CD4-positive, CD25-positive, alpha-beta regulatory T cell (primary cell): ENCODE measurements around the gene TMEM117. TPM values are rescaled to one million over a fixed set of nuclear protein-coding genes. Genes with fewer than 3 reads are reported as not detected.

Source experiments
- ATAC-seq, 2 donors: fragments of 150-1000 bp; cut with Tn5 transposase; one replicate each; pipeline ENCODE4 v1.10.0; 2021; ENCODE audit warnings: low read depth in 2 of 2, moderate number of reproducible peaks in 2 of 2, moderate library complexity in 1 of 2
- DNase-seq, 3 donors: peaks; one replicate each; pipeline versions ENCODE4 v3.0.0 to v3.0.0-alpha.2; 2012 to 2022; ENCODE audit warnings: mixed read lengths in 1 of 3
- H3K27ac ChIP-seq: one replicate; pipeline ENCODE4 v1.7.0; 2013; ENCODE audit warnings: mild to moderate bottlenecking, low read length; ENCODE audit not compliant: insufficient read depth, poor library complexity, severe bottlenecking
- H3K27me3 ChIP-seq: one replicate; pipeline ENCODE4 v1.7.0; 2013; ENCODE audit warnings: low read length; ENCODE audit not compliant: control insufficient read depth, insufficient read depth
- H3K36me3 ChIP-seq: one replicate; pipeline ENCODE4 v1.7.0; 2013; ENCODE audit warnings: mild to moderate bottlenecking, low read length, moderate library complexity; ENCODE audit not compliant: control insufficient read depth, insufficient read depth
- H3K4me1 ChIP-seq: 2 replicates; pipeline ENCODE4 v1.7.0; 2013; ENCODE audit warnings: mild to moderate bottlenecking, low read length; ENCODE audit not compliant: insufficient read depth, control insufficient read depth, poor library complexity, severe bottlenecking
- H3K4me3 ChIP-seq: one replicate; pipeline ENCODE4 v1.7.0; 2013; ENCODE audit warnings: low read depth, mild to moderate bottlenecking, low read length, moderate library complexity
- H3K9me3 ChIP-seq, 2 experiments: 1 replicate in 1 of 2; 2 replicates in 1 of 2; pipeline ENCODE4 v1.7.0; 2013; ENCODE audit warnings: low read length in 2 of 2, mild to moderate bottlenecking in 1 of 2, moderate library complexity in 1 of 2; ENCODE audit not compliant: control insufficient read depth in 2 of 2
- H3K27ac Mint-ChIP-seq, 3 donors: one replicate each; pipeline ENCODE4 v1.8.0; 2020 to 2022; ENCODE audit warnings: mild to moderate bottlenecking in 3 of 3, mixed read lengths in 3 of 3, moderate library complexity in 2 of 3
- H3K27me3 Mint-ChIP-seq: one replicate; pipeline ENCODE4 v1.8.0; 2022; ENCODE audit warnings: mild to moderate bottlenecking, mixed read lengths
- H3K36me3 Mint-ChIP-seq: one replicate; pipeline ENCODE4 v1.8.0; 2020; ENCODE audit warnings: mixed read lengths
- H3K4me1 Mint-ChIP-seq, 4 donors: one replicate each; pipeline ENCODE4 v1.8.0; 2020 to 2022; ENCODE audit warnings: mixed read lengths in 4 of 4, mild to moderate bottlenecking in 1 of 4
- H3K4me3 Mint-ChIP-seq, 4 donors: one replicate each; pipeline ENCODE4 v1.8.0; 2020 to 2022; ENCODE audit warnings: mild to moderate bottlenecking in 4 of 4, mixed read lengths in 4 of 4, moderate library complexity in 3 of 4
- H3K9me3 Mint-ChIP-seq, 7 donors: one replicate each; pipeline ENCODE4 v1.8.0; 2020 to 2022; ENCODE audit warnings: mixed read lengths in 7 of 7, mild to moderate bottlenecking in 3 of 7, moderate library complexity in 2 of 7
- polyA plus RNA-seq, 4 donors: library from polyadenylated mRNA; unstranded; fragments of 300-500 nt; fragmentation: Illumina TruSeq; gene quantifications; one replicate each; pipeline ENCODE4 v1.2.3, GENCODE V29; 2021
- total RNA-seq: library from RNA; stranded (reverse); gene quantifications from one replicate; pipeline ENCODE4 v1.2.3, GENCODE V29; 2022

Gene TMEM117
- total and polyA plus RNA-seq, 5 donors from 2014 or later: 2.4 to 4.7 (median 3.2) TPM

DNA sequence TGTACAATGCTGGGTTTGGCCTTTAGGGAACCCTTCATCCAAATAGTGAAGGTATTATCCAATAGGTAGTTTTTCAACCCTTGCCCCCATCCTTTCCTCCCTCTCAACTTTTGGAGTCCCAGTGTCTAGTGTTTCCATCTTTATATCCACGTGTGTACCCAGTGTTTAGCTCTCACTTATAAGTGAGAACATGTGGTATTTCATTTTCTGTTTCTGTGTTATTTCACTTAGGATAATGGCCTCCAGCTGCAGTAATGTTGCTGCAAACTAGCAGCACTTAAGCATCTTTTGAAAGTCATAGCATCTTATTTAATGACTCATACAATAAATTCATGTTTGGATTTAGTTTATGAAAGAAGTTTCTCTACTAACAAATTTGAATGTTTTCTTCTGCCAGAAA, 597.8 kb downstream of the TMEM117 start:
- H3K27me3 ChIP-seq: no peaks in the 10 kb centered on the region
- H3K27ac ChIP-seq: no peak overlapping the region
- H3K4me3 Mint-ChIP-seq: no peak overlapping the region
- no peaks in the 10 kb centered on the region for H3K4me1 ChIP-seq
- ATAC-seq: no peak
- no peak for DNase-seq
- H3K36me3 Mint-ChIP-seq: no peaks in the 10 kb centered on the region
- no peaks in the 10 kb centered on the region for H3K4me1 Mint-ChIP-seq
- no peaks in the 10 kb centered on the region for H3K27me3 Mint-ChIP-seq
- no peak overlapping the region for H3K27ac Mint-ChIP-seq
- H3K9me3 Mint-ChIP-seq: peaks cover 0 to 7% (median 0%) of the 10 kb centered on the region in 7 donors
- H3K4me3 ChIP-seq: no peak overlapping the region
- no peaks in the 10 kb centered on the region for H3K9me3 ChIP-seq
- H3K36me3 ChIP-seq: no peaks in the 10 kb centered on the region

DNA sequence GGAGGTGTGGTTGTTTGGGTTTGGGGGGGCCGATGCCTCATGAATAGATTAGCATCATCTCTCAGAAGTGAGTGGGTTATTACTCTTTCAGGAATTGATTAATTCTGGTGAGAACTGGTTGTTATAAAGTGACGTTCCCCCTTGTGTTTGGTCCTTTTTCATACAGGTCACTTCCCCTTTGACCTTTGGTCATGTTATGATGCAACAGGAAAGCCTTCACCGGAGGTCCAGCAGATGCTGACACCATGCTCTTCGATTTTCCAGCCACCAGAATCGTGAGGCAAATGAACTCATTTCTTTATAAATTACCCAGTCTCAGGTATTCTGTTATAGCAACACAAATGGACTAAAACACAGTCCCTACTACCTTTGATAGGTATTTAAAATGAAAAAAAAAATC, 600.9 kb downstream of the TMEM117 start:
- Mint-ChIP-seq H3K27me3 (no peaks in the 10 kb centered on the region), H3K36me3 (no peaks in the 10 kb centered on the region), H3K4me1 (no peaks in the 10 kb centered on the region), H3K27ac (no peak overlapping the region), H3K4me3 (no peak overlapping the region), H3K9me3 (peaks cover 0 to 7% (median 0%) of the 10 kb centered on the region in 7 donors)
- Histone ChIP-seq H3K4me3 (no peak overlapping the region), H3K27ac (no peak overlapping the region), H3K9me3 (no peaks in the 10 kb centered on the region), H3K4me1 (no peaks in the 10 kb centered on the region), H3K27me3 (no peaks in the 10 kb centered on the region), H3K36me3 (no peaks in the 10 kb centered on the region)
- DNase-seq (no peak), ATAC-seq (no peak)

Other genes starting within 250 kb of the TMEM117 start
- gene PUS7L, start 77.3 kb upstream of the TMEM117 start, total RNA-seq: 16.1 TPM
- gene PUS7L, start 77.3 kb upstream of the TMEM117 start, polyA plus RNA-seq: 10 to 100 TPM; 16.5 to 33.5 (median 27.3) TPM
- 56.7 TPM for gene IRAK4, start 77.1 kb upstream of the TMEM117 start, total RNA-seq
- gene IRAK4, start 77.1 kb upstream of the TMEM117 start, polyA plus RNA-seq: 10 to 100 TPM; 25.6 to 40.8 (median 30.0) TPM
- 65.7 TPM for gene TWF1, start 29.8 kb upstream of the TMEM117 start, total RNA-seq
- 10 to 100 TPM; 16.8 to 26.9 (median 19.8) TPM for gene TWF1, start 29.8 kb upstream of the TMEM117 start, polyA plus RNA-seq